Germinal center (tissue), 1 donor: ENCODE data around the gene COL20A1.
"Not testable (repeated sequence)": the region's sequence is repeated elsewhere in the genome, so short reads cannot be mapped to it uniquely, and the experiment has no call there.

Experiments used
- DNase-seq: peaks from one replicate; pipeline ENCODE4 v3.0.0; 2012; ENCODE audit warnings: mixed read lengths, low spot score

The COL20A1 gene

GRCh38 chr20:63292904-63293303 is at the start of gene COL20A1:
Gene COL20A1 (plus strand): TSS chr20:63293186. CDS start chr20:63295108, 1,922 bp downstream.
- no peak for DNase-seq

GRCh38 chr20:63243604-63244247 is 49.3 kb upstream of the COL20A1 start:
- no peak for DNase-seq

GRCh38 chr20:63244468-63244867 is 48.5 kb upstream of the COL20A1 start:
- no peak for DNase-seq

- no peak for DNase-seq
These were observed 46.3 kb upstream of the COL20A1 start for GRCh38 chr20:63246490-63247288.

GRCh38 chr20:63247671-63248228 is 45.2 kb upstream of the COL20A1 start:
- DNase-seq = no peak

GRCh38 chr20:63248835-63249591 is 44.0 kb upstream of the COL20A1 start:
- no peak for DNase-seq

GRCh38 chr20:63249891-63250290 is 43.1 kb upstream of the COL20A1 start:
- DNase-seq = no peak

- not testable (repeated sequence) for DNase-seq
These were observed 41.6 kb upstream of the COL20A1 start for GRCh38 chr20:63251350-63251749.

- DNase-seq = no peak
These were observed 40.7 kb upstream of the COL20A1 start for GRCh38 chr20:63252284-63252711.

- no peak for DNase-seq
These were observed 39.9 kb upstream of the COL20A1 start for GRCh38 chr20:63253065-63253437.

GRCh38 chr20:63253438-63254231 is 39.4 kb upstream of the COL20A1 start:
- DNase-seq = peak; percentile 26

GRCh38 chr20:63254232-63254605 is 38.8 kb upstream of the COL20A1 start, which contains the start of gene NKAIN4:
Gene NKAIN4 (minus strand): TSS chr20:63254463. CDS start chr20:63254450, 13 bp downstream.
- DNase-seq = no peak

- no peak for DNase-seq
These were observed 38.2 kb upstream of the COL20A1 start for GRCh38 chr20:63254606-63255384.

- DNase-seq = no peak
These were observed 36.9 kb upstream of the COL20A1 start for GRCh38 chr20:63255931-63256704.

- no peak for DNase-seq
These were observed 36.0 kb upstream of the COL20A1 start for GRCh38 chr20:63256954-63257353.

GRCh38 chr20:63257629-63258028 is 35.4 kb upstream of the COL20A1 start:
- no peak for DNase-seq

- no peak for DNase-seq
These were observed 34.2 kb upstream of the COL20A1 start for GRCh38 chr20:63258781-63259180.

- no peak for DNase-seq
These were observed 33.1 kb upstream of the COL20A1 start for GRCh38 chr20:63259734-63260460.

- DNase-seq = no peak
These were observed 32.5 kb upstream of the COL20A1 start for GRCh38 chr20:63260521-63260920.
